GM21825 (cell line): ENCODE data around the gene SLC39A10.

Source experiments
- ATAC-seq: cut with Tn5 transposase; IDR thresholded peaks from one replicate; pipeline ENCODE4 v1.9.1; 2021; ENCODE audit warnings: mild to moderate bottlenecking, moderate library complexity; ENCODE audit not compliant: unreplicated experiment

SLC39A10 gene

DNA sequence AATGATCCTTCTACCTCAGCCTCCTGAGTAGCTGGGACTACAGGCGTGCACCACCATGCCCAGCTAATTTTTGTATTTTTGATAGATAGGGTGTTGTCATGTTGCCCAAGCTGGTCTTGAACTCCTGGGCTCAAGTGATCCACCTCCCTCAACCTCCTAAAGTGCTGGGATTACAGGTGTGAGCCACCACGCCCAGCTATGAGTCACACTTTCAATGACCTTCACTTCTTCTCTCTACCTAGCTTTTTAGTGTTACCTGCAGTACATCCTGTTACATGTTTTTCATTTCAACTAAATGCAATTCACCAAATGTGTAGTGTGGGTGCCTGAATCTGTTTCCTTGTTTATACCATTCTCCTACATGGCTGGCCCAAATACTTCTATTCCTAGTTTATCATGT, 64.0 kb downstream of the SLC39A10 start:
- ATAC-seq, result no peak

DNA sequence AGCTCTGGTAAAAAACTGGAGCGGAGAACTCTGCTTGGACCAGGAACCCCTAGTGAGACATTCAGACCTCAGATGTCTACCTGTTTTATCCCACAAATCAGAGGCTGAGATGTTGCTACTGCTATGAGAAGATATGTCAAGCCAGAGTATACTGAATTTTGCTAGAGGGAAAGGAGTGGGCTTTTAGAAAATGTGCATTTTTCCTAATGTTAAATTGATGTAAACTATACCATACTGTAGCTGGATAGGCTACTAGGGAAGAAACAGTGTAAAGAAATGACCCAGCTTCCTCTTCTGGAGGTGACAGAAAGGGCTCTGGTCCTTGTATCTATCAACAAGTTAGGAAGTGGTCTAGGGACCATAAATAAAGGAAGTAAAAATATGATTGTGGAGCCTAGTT, 65.0 kb downstream of the SLC39A10 start:
- no peak for ATAC-seq

GRCh38 chr2:195727106-195727505, 70.1 kb downstream of the SLC39A10 start:
- no peak for ATAC-seq

DNA sequence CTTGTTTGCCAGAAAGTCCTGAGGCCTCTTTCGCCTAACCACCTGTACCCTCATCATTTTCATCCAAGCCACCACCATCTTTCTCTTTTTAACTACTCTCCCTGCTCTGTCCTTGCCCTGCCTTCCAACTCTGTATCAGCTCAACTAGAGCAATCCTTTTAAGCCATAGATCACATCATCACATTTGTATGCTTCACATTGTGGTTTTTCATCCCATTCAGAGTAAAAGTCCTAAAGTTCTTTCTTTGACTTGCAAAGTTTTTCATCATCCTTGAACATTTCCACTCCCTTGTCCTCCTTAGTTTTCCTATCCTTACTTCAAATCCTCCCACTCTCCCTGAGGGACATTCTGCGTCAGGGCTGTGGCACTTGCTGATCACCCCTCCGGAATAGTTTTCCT, 73.9 kb downstream of the SLC39A10 start:
- ATAC-seq, result no peak

DNA sequence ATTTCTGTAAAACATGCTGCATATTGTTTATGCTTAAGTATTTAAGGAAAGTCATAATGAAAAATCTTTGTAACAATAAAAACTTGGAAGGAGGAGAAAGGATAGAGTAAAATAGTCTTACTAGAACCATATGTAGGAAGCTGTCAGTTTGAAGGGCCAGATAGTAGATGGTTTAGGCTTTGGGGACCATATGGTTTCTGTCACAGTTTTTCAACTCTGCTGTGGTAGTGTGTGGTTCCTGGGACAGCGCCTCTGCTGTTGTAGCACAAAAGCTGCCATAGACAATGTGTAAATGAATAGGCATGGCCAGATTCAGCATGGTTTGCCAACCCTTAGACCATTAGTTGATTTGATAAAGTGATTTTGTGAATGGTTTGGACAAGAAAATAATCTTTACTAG, 75.5 kb downstream of the SLC39A10 start:
- ATAC-seq, result no peak

- no peak for ATAC-seq
Observed at GRCh38 chr2:195733831-195734230, 76.8 kb downstream of the SLC39A10 start.

DNA sequence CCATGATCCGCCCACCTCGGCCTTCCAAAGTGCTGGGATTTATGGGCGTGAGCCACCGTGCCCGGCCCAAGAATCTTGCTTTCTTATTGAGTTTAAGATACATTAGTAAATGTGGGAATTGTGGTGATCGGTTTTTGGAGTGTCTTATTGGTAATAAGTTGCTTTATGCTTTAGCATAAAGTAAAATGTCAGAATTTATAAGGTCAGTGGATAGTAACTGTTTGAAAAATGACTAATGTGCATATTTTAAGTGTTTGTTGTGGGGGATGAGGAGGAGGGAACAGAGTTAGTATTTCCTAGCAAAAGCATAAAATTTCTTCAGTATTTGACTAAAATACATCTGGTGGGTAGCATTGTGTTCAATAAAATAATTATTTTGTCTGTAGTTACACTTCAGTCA, 77.4 kb downstream of the SLC39A10 start:
- ATAC-seq, result no peak

GRCh38 chr2:195734931-195735330, 77.9 kb downstream of the SLC39A10 start:
- ATAC-seq, result no peak

DNA sequence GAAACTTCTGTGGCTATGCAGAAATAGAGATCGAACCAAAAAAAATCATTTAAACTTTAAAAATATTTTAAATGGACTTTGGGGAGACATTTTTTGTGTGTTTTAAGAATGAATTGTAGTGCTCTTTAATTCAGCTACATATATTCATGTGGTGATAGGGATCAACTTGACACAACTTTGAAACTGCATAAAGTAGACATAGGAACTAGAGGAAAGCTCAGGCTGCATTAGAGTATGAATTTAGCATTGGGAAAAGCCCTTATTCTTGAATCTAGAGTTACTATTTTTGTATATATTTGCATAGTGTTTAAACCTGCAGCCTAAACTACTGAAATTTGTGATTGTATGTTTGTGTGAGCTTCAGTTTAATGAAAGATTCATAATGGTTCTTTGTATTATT, 78.3 kb downstream of the SLC39A10 start:
- no peak for ATAC-seq

- ATAC-seq, result no peak
Observed at GRCh38 chr2:195737511-195738325, 80.7 kb downstream of the SLC39A10 start.

- no peak for ATAC-seq
Observed at GRCh38 chr2:195741191-195741590, 84.2 kb downstream of the SLC39A10 start.

DNA sequence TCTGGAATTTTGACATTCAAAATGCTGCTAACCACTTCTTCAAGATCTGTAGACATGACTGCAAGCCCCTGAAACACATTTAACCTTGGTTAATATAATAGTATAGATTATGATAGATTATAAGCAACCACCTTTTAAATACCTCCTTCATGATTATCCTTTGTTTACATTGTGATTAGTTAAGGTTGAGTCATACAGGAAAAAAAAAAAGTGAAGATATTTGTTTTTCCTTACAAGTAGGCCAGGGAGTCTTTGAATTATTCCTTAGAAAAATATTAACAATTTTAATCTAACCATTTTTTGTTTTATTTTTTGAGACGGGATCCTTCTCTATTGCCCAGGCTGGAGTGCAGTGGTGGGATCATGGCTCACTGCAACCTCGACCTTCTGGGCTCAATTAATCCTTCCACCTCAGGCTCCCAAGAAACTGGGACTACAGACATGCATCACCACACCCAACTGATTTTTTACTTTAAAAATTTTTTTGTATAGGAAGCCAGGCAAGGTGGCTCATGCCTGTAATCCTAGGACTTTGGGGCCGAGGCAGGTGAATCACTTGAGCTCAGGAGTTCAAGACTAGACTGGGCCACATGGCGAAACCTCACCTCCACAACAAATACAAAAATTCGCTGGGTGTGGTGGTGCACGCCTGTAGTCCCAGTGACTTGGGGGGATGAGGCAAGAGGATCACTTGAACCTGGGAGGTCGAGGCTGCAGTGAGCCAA, 99.4 kb downstream of the SLC39A10 start:
- no peak for ATAC-seq

DNA sequence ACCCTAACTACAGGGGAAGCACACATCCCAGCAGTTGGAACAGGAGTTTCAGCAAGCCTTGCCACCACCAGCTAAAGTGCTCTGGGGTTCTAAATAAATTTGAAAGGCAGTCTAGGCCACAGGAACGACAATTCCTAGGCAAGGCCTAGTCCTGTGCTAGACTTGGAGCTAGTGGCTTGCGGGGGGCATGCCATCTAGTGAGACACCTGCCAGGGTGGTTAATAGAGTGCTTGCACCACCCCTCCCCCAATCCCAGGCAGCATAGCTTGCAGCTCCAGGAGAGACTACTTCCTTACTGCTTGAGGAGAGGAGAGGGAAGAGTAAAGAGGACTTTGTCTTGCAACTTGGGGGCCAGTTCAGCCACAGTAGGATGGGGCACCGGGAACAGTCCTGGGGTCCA, 101.8 kb downstream of the SLC39A10 start:
- no peak for ATAC-seq

DNA sequence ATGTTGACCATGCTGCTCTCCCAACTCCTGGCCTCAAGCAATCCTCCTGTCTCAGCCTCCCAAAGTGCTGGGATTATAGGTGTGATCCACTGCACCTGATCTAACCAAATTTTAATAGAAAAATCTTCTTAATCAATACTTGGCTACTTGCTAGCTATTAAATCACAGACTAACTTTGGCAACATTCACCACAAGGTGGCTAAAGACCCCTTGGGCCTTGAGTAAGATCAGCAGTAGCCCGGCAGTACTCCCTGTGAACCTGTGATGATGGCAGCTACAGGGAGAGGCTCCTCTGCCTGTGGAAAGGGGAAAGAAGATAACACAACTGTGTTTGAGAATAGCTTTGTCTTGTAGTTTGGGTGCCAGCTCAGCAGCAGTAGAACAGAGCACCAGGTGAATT, 102.9 kb downstream of the SLC39A10 start:
- ATAC-seq, result no peak

DNA sequence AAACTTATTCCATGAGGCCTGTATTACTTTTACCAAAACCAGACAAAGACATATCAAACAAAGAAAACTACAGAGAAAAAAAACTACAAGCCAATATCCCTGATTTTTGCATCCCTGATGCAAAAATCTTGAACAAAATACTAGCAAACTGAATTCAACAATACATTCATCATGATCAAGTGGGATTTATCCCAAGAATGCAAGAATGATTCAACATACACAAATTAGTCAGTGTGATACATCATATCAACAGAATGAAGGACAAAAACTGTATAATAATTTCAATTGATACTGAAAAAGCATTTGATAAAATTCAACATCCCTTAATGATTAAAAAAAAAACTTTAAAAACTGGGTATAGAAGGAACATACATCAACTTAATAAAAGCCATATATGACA, 106.8 kb downstream of the SLC39A10 start:
- no peak for ATAC-seq

GRCh38 chr2:195766691-195767090, 109.7 kb downstream of the SLC39A10 start:
- no peak for ATAC-seq

DNA sequence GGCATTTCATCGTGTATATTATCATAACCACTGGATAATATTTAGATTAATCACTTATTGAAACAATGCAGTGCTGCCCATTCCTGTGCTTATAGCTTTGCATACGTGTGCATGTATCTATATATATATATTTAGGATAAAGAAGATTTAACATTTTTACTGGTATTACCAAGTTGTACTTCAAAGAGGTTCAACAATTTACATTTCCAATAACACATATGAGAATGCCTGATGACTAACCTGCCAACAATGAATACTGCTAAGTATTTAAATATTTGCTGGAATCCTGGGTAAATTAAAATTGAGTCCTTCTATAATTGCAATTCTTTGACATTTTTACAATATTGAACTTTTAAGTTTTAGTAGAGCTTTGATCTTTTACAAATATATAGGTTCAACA, 111.4 kb downstream of the SLC39A10 start:
- ATAC-seq, result no peak

DNA sequence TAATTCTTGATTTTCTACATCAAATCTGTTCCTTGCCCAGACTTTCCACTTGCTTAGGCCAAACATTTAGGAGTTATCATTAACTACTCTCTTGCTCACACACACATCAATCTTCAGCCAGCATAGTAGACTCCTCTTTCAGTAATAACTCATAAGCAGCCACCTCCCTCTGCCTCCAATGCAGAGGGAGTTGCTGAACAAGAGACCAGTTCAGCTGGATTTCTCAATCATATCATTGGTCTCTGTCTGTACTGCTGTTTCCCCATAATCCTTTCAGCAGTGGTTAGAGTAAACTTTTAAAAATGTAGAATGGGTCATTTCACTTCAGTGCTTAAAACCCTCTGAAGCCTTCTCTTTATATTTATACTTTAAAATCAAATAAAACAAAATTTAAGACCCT, 112.9 kb downstream of the SLC39A10 start:
- no peak for ATAC-seq

- no peak for ATAC-seq
Observed at GRCh38 chr2:195779491-195779890, 122.5 kb downstream of the SLC39A10 start.

DNA sequence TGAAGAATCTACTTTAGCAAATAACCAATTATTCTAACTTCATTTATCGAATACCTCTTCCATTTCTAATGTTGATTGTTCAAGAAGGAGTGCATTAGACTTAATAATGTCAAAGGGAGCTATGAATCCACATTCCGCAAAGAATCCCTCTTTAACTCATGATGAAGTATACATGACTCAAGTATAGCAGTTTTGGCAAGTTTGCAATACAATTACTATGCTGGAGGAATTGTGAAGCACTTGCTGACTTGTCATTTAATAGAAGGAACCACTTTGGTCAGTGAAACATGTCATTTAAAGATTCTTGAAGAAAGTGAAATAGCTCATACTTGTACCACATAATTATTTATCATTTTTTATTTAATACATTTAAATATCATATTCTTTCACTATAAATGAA, 125.1 kb downstream of the SLC39A10 start:
- ATAC-seq, result no peak
